Measurements from ENCODE around the gene LMO3. TPM values are rescaled to one million over a fixed set of nuclear protein-coding genes. Genes with fewer than 3 reads are reported as not detected.

LMO3 gene
- total RNA-seq, 1 donor from 2014 or later: 0.69 TPM

GRCh38 chr12:16581416-16581815 is 24.5 kb downstream of the LMO3 start:
- H3K27me3 Mint-ChIP-seq (ENCODE audit: low read depth): peaks cover under 1% of the 10 kb centered on the region

GRCh38 chr12:16579041-16579440 is 26.9 kb downstream of the LMO3 start:
- H3K27me3 Mint-ChIP-seq (ENCODE audit: low read depth): peaks cover 12% of the 10 kb centered on the region
- no peak for TF ChIP-seq CTCF (IDR thresholded peaks at IDR 0.05; ENCODE audit: unreplicated experiment)
- no peak overlapping the region for H3K27ac Mint-ChIP-seq
- no peak overlapping the region for H3K4me3 Mint-ChIP-seq
- no peaks in the 10 kb centered on the region for H3K9me3 Mint-ChIP-seq
- DNase-seq (ENCODE audit: low spot score in 2 of 2, unreplicated experiment in 2 of 2): no peak
- no peaks in the 10 kb centered on the region for H3K36me3 Mint-ChIP-seq
- no peaks in the 10 kb centered on the region for H3K4me1 Mint-ChIP-seq

More at GRCh38 chr12:16581416-16581815, 24.5 kb downstream of the LMO3 start:
- Mint-ChIP-seq H3K4me1 (no peaks in the 10 kb centered on the region), H3K9me3 (no peaks in the 10 kb centered on the region), H3K4me3 (no peak overlapping the region), H3K27ac (no peak overlapping the region), H3K36me3 (no peaks in the 10 kb centered on the region)
- TF ChIP-seq CTCF (IDR thresholded peaks at IDR 0.05; ENCODE audit: unreplicated experiment): no peak
- DNase-seq (ENCODE audit: low spot score in 2 of 2, unreplicated experiment in 2 of 2): no peak

- H3K4me3 Mint-ChIP-seq: no peak overlapping the region
- no peak for TF ChIP-seq CTCF (IDR thresholded peaks at IDR 0.05; ENCODE audit: unreplicated experiment)
- H3K36me3 Mint-ChIP-seq: no peaks in the 10 kb centered on the region
- no peak for DNase-seq (ENCODE audit: low spot score in 2 of 2, unreplicated experiment in 2 of 2)
- H3K9me3 Mint-ChIP-seq: no peaks in the 10 kb centered on the region
- no peak overlapping the region for H3K27ac Mint-ChIP-seq
- peaks cover 23% of the 10 kb centered on the region for H3K27me3 Mint-ChIP-seq (ENCODE audit: low read depth)
- peaks cover 5% of the 10 kb centered on the region for H3K4me1 Mint-ChIP-seq
Measured at GRCh38 chr12:16573398-16574077, 32.4 kb downstream of the LMO3 start.

GRCh38 chr12:16568873-16569272 is 37.1 kb downstream of the LMO3 start:
- H3K27ac Mint-ChIP-seq: no peak overlapping the region
- DNase-seq (ENCODE audit: low spot score in 2 of 2, unreplicated experiment in 2 of 2): no peak
- H3K4me1 Mint-ChIP-seq: peaks cover 3% of the 10 kb centered on the region
- H3K9me3 Mint-ChIP-seq: no peaks in the 10 kb centered on the region
- TF ChIP-seq CTCF (IDR thresholded peaks at IDR 0.05; ENCODE audit: unreplicated experiment): no peak
- H3K36me3 Mint-ChIP-seq: no peaks in the 10 kb centered on the region
- H3K27me3 Mint-ChIP-seq (ENCODE audit: low read depth): peaks cover 17% of the 10 kb centered on the region
- no peak overlapping the region for H3K4me3 Mint-ChIP-seq

- DNase-seq (ENCODE audit: low spot score in 2 of 2, unreplicated experiment in 2 of 2): no peak
- no peak overlapping the region for H3K27ac Mint-ChIP-seq
- peaks cover 19% of the 10 kb centered on the region for H3K27me3 Mint-ChIP-seq (ENCODE audit: low read depth)
- H3K4me1 Mint-ChIP-seq: peaks cover 2% of the 10 kb centered on the region
- no peak overlapping the region for H3K4me3 Mint-ChIP-seq
- H3K36me3 Mint-ChIP-seq: no peaks in the 10 kb centered on the region
- TF ChIP-seq CTCF (IDR thresholded peaks at IDR 0.05; ENCODE audit: unreplicated experiment): no peak
- no peaks in the 10 kb centered on the region for H3K9me3 Mint-ChIP-seq
Measured at GRCh38 chr12:16564675-16565074, 41.3 kb downstream of the LMO3 start.

Data from mesothelial cell of epicardium (in vitro differentiated cells).